ENCODE data around the gene SENP6.

DNA sequence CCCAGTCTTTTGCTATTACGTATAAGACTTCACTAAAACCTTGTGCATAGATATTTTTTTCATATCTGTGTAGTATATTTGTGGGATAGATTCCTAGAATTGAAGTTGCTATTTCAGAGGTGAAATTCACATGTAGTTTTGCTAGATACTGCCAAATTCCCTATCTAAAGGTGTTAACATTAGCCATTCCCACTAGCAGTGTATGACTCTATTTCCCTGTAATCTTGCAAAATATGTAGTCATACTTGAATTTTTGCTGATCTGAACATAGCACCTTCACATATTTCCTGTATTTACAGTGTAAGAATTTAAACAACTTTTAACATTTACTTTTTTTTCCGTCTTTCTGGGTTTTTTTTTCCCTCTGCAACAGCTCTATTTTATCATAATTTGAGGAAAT is 24.9 kb downstream of the SENP6 start:
- TF ChIP-seq, protein P1, sequence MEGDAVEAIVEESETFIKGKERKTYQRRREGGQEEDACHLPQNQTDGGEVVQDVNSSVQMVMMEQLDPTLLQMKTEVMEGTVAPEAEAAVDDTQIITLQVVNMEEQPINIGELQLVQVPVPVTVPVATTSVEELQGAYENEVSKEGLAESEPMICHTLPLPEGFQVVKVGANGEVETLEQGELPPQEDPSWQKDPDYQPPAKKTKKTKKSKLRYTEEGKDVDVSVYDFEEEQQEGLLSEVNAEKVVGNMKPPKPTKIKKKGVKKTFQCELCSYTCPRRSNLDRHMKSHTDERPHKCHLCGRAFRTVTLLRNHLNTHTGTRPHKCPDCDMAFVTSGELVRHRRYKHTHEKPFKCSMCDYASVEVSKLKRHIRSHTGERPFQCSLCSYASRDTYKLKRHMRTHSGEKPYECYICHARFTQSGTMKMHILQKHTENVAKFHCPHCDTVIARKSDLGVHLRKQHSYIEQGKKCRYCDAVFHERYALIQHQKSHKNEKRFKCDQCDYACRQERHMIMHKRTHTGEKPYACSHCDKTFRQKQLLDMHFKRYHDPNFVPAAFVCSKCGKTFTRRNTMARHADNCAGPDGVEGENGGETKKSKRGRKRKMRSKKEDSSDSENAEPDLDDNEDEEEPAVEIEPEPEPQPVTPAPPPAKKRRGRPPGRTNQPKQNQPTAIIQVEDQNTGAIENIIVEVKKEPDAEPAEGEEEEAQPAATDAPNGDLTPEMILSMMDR (optimal IDR thresholded peaks at IDR 0.05 in 1 of 3, IDR thresholded peaks at IDR 0.05 in 1 of 3, conservative IDR thresholded peaks at IDR 0.05 in 1 of 3; ENCODE audit: extremely low read depth in 1 of 3, insufficient read depth in 2 of 3, low read length in 3 of 3) = no peak
- no peak for TF ChIP-seq EZH2 (IDR thresholded peaks at IDR 0.05; ENCODE audit: low read length)

All from keratinocyte (primary cell).